Urothelium cell line (cell line): Measurements from ENCODE around the gene KCNJ15.

Experiments
- DNase-seq: peaks from one replicate; pipeline ENCODE4 v3.0.0; 2011; ENCODE audit warnings: low spot score, mixed read lengths
- FAIRE-seq: peaks from 2 replicates; lab custom pipeline; 2011; peaks lifted over from hg19 to GRCh38; lab: Jason Lieb, UNC

Gene KCNJ15

DNA sequence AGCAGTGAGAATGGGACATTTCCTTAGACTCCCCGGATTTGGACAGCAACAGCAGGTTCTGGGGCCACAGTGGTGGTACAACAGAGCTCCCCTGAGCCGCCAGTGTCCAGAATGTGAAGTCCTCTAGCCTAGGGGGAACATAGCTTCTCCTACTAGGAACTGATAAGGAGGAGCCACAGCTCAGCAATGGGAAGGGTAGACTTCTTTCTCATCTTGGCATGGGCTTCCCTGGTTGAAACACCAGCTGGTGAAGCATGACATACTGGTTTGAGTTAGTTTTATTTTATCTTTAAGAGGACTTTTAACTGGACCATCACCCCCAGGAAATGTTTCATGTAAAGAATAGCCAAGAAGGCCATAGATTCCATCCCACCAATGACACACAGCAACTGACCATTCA is 68.4 kb downstream of the KCNJ15 start:
- no peak for FAIRE-seq
- no peak for DNase-seq

DNA sequence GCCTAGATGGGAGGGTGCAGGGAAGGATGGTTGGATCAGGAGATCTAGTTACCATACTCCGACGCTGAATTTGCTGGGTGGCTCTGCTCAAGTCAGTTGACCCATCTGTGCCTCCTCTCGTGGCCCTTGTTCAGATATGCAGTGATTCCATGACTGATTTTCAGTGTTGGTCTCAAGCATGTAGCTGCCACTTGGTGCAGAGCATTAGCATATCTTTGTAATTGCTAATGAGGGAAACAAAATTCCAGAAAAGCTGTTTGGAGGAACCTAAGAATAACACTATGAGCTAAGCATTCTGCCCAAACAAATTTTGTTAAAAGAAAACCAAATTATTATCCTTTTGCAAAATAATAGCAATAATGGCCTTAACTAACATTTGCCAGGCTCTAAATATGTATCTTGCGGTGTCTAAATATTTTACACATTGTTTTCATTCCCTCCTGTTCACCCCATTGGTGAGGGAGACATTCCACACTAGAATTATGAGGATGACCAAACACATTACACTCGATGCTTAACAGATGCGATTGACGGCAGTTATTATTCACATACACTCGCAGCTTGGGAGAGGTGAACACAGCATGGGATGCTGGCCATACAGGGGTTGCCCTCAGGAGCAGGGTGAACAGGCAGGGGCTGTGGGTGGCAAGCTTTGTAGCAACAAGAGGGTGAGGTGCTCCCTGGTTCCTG is 69.1 kb downstream of the KCNJ15 start:
- DNase-seq, result no peak
- FAIRE-seq, result no peak

DNA sequence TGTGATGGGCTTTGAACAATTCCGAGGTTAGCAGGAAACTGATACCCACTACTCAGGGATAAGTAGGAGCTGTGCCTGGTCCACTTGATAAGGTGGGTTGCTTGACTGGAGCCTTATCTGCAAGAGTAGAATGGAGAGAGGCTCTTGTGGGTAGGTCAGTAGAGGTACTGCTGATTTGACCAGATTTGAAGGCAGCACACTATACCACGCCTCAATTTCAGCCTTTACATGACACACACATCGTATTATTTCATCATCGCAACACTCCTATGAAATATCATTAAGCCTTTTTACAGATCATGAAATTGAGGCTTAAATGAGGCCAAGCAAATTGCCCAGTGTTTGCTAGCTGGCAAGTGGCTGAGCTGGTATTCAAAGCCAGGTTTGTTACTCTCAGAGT is 69.6 kb downstream of the KCNJ15 start:
- no peak for DNase-seq
- FAIRE-seq, result no peak

DNA sequence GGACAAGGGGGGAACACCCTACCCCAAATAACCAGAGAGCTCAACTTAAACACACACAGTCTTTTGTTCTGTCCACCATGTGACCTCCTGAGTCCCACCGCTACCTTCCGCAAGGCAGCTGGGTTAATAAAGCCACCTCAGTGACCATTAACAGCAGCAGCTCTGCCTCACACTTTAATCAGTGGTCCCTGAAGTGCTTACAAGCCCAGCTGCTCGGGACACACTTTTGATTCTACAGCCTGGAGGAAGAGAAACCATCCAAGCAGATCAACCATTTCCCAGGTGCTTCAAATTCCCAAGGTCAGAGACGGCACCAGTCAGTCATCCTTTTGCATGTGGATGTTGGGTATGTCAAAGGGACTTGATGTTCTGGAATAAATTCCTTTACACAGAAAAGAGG is 70.1 kb downstream of the KCNJ15 start:
- no peak for DNase-seq
- no peak for FAIRE-seq

DNA sequence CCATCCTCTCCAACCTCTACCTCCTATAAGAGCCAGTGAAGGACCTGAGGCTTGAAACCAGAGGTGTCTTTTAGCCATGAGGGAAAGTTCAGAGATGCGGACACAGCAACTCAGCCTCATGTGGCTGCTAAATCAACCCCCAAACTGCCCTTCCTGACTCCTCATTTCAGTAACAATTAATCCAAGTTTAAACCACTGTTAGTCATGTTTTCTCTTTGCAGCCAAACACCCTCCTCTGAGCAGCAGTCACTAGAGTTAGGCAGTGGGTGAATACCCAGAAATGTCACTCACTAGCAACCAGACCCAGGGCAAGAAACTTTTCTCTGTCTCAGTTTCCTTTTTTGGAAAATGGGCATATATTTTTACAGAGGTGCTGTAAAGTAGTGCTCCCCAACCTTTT is 71.2 kb downstream of the KCNJ15 start:
- DNase-seq (no peak), FAIRE-seq (no peak)

DNA sequence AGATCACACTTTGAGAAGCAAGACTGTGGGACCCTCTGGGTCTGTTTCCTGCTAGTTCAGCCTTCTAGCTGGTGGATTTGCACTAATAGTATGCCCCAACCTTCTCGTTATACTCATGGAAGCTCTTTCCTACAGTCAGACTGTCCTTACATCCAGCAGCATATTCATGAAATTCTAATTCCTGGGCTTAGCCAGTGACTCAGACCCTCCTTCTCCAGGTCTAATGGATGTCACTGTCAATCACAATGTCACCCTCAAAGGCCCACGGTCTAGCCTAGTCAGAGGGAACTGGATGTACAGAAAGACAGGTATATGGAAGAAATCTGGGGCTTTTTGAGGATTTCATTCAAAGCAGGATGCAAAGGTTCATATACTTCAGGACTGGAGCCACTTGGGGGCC is 72.4 kb downstream of the KCNJ15 start:
- FAIRE-seq, result no peak
- DNase-seq, result no peak

DNA sequence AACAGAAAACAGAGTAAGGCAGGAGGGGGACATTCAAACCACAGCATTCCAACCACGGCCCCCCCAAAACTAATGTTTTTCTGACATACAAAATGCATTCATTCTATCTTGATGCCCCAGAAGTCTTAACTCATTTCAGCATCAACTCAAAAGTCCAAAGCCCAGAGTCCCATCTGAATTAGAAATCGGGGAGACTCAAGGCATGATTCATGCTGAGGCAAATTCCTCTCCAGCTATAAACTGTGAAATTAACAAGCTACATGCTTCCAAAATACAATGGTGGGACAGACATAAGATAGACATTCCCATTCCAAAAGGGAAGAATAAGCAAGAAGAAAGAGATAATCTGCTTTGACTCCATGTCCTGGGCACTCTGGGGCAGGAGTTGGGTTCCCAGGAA is 73.9 kb downstream of the KCNJ15 start:
- DNase-seq (no peak), FAIRE-seq (no peak)

DNA sequence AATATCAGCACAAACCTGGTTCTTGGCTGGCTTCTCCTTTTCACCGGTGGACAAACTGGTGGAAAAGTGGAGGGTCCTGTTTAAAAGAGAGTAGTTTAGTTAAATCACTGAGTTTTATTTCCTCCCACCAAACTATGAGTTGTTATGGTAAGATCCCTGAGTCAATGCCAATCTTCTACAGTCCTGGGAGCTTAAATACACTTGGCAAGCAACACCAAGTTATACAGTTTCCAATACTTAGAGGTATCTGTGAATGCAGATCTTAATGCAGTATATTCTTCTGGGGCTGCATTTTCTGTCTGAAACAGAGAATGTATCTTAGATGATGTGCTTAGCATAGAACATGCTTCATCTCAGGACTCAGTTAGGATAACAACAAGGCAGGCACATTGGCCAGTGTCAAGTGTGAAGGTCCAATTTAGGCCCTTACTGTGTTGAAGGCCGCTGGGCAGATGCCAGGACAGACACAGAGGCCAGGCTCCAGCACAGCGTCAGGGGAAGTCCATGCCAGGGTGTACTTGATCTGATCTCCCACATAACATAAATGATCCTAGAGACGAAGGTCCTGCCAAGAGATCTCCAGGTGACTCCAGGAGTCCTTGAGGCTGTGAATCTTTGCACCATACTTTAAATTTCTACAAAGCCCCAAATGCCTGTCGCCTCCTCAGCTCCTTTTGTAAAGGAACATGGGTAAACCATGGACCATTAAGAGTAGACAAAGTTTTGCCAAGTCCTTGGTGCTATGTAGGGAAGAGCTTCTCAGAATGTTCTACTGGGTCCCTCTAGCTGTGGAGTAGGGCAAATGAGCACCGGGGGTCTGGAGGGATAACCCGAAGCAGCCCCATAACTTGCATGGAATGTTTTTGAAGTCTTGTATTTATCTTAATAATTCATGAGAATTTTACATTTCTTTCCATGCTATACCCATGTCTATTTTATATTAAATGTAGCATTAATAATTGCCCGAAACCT is 76.8 kb downstream of the KCNJ15 start:
- FAIRE-seq (no peak), DNase-seq (no peak)

DNA sequence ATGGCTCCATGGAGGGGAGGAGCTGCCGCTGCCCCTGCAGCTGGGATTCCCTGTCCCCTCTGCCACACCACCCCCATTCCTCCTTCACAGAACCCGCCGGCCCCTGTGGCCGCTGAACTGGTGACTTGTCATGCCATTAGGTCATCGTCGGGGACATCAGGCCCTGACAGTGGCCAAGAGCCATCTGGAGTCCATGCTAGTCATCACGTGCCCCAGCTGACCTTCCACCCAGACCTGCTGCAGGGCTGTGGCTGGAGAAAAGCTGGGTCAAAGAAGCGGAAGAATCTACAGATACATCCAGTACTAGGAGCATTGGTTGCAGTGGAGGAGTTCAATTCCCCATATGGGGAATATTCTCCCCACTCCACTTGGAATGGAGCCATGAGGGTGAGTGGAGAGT is 78.1 kb downstream of the KCNJ15 start:
- FAIRE-seq, result no peak
- no peak for DNase-seq

DNA sequence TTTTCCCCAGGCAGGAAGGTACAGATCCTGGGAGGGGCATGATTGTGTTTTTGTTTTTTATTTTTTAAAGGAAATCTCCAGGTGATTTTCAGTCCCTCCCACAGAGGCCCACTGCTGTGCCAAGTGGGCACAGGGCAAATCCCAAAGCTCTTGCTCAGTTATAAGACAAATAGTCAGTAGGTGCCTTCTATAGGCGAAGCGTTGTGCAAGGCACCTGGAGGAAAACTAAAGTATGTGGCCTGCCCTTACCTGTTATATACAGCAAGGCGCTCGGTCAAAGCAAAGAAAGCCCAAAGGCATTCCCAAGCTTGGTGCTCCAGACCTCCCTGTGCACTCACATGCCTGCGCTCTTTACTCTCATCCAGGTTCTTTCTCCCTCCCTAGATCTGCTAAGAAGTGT is 81.0 kb downstream of the KCNJ15 start:
- DNase-seq (no peak), FAIRE-seq (no peak)

DNA sequence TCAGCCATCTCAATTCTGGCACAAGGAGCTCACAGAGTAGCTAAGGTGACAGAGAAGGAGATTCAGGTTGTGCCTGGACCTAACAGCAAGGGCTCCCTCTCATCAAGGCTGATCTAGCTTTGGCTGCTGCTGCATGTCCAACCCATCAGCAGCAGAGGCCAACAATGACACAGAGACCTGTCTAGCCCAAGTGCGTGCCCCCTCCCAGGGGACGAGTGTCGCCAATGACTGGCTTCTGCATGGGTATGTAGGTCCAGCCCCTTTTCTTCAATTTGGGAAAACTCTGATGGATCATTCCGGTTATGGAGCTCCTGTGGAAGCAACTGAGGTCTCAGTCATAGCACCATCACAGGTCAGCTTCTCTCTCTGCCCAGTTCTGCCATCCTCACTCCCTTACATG is 83.3 kb downstream of the KCNJ15 start:
- FAIRE-seq, result no peak
- no peak for DNase-seq

DNA sequence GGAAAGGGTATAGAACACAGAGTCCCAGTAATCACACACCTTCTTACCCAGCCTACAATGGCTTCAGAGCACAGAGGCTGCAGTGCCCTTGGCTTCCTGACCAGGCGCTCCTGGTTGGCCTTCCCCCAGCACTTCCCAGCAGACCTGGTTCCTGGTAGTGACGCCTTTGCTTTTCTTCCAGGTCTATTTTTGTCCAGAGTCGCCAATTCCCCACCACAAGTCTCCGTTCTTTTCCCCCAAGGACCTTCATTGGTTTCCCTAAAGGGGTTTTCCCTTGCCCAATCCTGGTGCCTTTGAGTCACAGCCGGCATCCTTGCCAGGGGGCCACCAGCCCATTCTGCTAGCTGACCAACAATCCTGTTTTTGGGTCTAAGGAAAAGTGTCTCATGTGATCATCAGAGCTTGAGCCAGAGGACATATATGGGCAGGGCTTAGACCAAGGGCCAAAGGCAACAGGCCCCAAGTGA is 84.8 kb downstream of the KCNJ15 start:
- FAIRE-seq, result no peak

DNA sequence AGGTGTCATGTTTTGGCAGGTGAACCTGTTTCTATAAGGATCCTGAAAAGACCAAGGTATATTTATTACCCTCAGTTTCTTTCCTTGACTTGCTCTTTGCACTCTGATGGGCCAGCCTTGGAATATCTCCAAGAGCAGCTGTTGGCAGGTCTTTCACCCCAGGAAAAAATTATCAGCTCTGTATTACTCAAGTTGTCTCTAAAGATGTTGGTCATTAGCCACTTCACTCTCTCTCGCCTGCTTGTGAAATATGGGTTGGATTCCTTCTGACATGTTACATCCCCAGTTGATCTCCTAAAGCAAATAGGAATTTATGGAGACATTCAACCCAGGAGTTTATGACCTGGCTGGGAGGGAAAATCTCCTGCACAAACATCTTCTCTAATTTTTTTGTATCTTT is 85.9 kb downstream of the KCNJ15 start:
- no peak for FAIRE-seq
- no peak for DNase-seq

More for the DNA sequence above, 84.8 kb downstream of the KCNJ15 start:
- no peak for DNase-seq

DNA sequence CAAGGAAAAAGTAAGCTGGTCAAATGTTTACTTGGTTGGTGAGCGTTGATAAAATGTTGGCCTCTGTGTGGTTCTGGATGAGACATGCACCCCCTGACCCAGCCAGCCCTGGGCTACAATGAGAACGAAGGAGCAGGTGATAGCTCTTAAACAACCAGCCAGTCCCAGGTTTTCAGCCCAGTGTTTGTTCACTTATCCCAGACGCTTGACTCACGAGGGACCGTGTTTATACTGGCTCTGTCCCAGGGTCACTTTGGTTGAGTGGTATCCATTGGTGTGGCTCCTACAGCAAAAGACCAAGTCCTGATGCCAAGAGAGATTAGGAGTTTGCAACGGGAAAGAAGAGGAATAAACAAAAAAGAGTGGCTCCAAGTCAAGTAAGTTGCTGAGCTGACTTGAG is 86.9 kb downstream of the KCNJ15 start:
- FAIRE-seq (no peak), DNase-seq (no peak)

DNA sequence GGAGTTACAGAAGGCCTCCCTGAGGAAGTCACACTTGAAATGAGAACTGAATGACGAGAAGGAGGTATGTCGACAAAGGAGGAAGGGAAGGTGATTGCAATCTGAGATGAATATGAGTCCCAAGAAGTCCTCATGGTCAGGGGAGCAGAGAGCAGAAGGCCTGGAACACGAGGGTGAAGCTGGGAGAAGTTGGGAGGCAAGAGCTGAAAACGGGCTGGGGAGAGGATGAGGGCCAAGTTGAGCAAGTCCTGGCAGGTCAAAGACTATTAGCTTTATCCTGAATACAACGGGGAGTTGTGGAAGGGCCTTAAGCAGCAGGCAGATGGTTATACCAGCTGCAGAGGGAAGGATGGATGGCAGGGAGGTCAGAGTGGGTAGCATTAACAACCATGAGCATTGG is 89.5 kb downstream of the KCNJ15 start:
- FAIRE-seq, result no peak

DNA sequence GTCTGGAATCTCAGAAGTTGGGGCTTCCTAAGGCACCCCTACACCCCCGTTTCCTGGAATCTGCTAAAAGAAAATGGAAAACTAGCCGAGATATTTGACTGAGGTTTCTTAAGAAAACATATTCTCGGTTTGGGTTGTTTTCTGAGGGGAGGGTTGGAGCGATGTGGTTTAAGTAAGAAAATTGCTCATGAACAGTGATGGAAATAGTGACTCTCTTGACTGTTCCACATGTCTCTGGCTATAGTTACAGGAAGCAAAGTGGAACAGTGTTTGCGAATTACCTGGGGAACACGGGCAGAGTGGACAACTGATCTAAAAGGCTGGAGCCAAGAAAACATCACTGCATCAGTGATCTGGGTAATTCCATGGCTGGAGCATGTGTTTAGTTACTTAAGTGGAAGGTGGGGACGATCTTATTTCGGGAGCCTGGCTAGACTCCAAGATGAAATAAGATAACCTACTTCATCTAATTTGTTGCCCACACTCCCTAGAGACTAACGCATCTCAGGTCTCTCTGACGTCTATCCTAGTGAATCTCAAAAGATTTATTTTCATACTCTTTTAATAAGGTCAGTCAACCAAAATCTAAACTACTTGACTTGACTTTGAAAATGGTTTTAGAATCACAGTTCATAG is 92.4 kb downstream of the KCNJ15 start:
- FAIRE-seq, result no peak
- no peak for DNase-seq

More for the DNA sequence above, 89.5 kb downstream of the KCNJ15 start:
- DNase-seq, result no peak

DNA sequence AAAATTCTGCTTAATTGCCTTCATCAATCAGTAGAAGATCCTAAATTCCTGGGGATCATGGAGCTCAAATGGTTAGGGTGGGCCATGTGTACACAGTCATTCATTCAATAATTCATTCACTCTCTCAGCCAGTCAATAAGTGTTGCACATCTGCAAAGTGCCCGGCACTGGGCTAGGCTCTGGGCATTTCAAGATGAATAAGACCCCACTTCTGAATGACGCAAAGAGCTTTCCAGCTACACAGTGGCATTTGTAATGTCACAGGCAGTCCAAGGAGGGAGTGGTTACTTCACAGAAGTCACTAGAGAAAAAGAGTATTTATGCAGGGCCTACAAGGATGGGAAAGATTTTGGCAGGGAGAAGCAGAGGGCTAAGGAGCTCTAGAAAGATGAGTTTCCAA is 93.2 kb downstream of the KCNJ15 start:
- no peak for DNase-seq
- no peak for FAIRE-seq

DNA sequence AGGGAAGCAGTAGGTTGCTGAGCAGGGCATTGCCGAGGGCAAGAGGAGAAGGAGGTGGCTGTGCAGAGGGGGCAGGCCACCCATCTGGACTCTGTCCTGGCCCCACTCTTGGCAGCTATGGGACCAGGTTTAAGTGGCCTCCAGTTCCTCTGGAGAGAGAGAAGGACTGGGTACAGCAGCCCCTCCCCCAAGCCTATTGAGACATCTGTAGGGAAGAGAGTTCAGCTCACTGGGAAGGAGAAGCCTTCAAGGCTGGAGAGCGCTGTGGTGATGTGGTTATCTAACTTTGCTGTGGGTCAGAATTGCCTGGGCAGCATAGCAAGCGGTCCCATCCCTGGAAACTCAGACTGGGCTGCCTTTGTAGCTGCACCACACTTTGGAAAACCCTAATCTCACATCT is 93.9 kb downstream of the KCNJ15 start:
- FAIRE-seq, result no peak
- no peak for DNase-seq

DNA sequence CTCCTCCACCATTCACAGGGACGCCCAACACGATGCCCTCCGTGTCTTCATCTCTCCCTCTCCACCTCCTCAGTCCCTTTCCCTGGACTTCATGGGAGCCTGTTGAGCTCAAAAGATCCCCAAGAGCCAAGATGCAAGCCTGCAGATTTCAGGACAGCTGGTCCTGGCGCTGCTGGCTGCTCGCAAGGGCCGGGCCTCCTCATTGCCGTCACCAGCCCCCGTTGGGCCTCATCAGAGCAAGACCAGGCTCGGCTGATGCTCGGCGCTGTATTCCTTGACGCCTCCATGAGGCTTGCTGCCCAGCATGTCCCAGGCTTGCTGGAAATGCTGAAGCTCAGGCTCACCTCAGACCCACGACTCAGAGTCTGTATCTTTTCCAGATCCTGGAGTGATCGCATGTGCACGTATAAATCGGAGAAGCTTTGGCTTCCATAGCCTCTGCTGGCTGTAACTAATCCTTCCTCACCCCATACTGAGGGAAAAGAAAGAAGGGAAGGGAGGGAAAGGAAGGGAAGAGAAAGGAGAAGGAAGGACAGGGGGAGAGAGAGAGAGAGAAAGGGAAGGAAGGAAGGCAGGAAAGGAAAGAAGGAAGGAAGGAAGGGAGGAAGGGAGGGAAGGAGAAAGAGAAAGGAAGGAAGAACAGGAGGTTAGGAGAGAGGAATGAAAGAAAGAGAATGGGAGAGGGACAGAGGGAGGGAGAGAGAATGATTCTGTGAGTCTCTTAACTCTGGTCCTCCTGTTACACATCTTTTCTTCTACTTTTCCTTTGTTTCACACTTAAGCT is 94.6 kb downstream of the KCNJ15 start:
- no peak for DNase-seq
- FAIRE-seq, result no peak

DNA sequence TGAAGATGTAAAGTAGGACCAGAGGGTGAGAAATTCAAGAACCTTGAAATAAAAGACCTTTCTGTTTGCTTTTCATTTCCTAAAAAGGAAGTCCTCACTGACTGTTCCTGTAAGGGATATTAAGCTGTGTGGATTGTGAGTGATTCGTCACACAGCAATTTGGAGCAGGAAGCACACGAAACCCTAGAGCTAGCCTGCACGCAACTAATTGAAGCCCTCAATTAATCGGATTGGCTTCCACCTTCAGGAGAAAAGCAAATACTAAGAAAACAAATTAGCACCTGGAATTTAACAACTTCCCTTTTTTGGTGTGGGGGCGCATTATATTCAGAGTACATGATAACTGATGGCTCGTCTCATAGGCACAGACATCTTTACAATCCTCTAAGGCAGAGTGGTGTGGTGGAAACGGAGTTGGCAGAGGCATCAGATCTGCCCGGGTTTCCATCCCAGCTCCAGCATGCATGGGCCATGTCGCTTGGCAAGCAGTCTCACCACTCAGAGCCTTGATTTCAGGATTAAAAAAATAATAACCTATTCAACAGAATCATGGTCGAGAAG is 95.2 kb downstream of the KCNJ15 start:
- no peak for DNase-seq
- FAIRE-seq, result no peak
